HG03196 (cell line): ENCODE results near the gene NUMBL.

ENCODE experiments used
- ATAC-seq: cut with Tn5 transposase; IDR thresholded peaks from one replicate; pipeline ENCODE4 v1.9.1; 2021; ENCODE audit not compliant: unreplicated experiment

NUMBL gene

DNA sequence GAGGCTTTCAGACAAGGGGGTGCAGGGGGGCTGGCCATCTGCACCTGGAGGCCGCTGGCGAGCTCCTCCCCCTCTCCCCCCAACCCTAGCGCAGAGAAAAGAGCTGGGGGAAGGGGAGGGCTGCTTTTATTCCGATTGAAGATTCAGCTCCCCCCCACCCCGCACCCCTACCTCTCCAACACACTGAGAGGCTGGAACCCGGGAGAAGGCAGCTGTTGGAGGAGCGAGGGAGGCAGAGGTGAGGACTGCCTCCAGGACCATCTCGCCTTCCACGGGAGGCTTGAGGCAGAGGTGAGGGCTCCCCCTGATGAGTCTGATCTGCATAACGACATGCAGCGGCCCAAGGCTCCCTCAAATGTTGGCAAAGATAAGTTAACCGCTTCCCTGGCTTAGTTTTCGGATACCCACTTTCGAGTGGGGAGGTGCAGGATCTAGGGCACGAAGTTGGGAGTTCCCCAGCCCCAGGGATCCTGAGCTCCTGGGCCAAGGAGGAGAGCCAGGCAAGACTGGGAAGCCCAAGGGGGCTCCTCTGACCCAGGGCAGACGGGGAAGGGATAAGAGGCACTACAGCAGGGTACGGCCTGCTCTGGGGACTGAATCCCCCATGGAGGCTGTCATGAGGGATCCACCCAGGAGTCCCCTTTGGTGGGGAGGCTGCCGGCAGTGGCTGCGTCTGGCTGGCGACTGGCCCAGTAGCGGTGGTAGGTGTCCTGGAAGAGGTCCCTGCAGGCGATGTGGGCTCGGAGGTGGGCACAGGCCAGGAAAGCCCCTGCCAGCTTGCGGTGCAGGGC lies 1.2 kb upstream of the NUMBL start:
- ATAC-seq, result no peak

DNA sequence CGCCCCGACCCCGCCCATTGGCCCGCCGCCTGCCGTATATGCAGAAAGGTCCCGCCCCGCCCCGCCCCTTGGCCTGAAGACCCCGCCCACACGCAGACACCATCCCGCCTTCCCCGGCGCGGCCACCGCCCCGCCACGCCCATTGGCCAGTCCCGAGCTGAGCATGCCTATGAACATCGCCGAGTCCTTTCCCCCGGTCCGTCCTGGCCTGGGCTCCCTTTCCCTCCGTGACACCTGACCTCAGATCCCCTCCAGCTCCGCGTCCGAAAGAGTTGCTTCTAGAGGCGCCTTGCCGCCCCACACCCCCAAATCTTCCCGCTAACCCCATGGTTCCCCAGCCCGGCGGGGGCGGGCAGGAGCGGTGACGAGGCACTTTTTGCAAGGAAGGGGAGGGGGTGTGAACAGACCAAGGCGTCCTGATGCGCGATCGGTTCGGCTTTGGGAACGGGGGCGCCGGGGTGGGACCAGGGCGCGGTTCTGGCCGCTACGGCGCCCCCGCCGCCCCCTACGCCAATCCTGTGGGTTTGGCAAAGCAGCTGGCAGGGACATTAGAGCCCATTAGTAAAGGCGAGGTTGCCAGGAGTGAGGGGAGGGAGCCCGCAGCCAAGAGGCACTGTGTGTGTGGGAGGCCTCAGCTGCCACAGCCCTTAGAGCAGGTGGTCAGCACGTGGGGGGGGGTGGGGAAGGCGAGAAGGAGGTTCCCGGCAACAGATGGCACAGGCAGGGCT lies 406 bp upstream of the NUMBL start:
- ATAC-seq, result no peak

DNA sequence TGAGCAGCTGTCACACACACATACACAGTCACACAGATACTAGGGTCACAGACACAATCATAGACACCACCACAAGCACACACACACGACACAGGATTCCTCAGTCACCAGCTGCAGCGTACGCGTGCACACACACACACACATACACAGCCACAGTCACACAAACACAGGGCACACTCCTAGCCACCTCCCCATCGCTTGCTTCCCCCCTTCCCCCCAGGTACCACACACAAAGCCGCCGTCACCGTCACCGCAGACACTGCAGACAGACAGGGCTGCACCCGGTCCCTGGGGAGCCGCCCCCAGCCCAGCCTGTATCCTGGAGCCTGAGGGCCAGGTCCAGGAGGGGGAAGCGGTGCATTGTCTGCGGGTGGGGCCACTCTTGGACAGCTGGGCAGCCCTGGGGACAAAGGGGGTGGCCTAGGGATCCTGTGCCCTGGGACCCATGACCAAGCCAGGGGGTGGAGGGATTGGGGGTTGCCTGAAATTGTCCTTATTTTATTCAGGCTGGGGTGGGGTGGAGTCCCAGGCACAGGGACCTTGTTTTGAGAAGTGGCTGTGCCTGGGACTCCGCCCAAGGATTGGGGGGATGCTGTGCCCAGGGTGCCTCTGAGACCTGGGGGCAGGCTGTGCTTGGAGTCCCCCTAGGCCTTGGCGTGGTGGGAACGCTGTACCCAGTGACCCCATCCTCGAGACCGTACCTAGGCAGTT lies 957 bp downstream of the NUMBL start:
- no peak for ATAC-seq

DNA sequence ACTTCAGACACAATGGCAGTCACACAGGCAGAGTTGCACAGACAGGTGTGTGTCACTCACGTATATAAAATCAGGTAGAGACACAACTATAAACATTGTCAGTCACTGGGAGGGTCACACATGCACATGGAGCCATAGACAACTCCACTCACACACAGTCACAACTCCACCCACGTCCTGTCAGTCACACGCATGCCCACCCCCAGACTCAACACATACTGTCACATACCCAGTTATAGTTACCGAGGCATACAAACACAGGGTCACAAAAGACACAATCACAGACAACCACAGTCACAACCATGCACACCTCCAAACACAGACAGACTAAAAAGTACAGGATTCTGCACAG lies 1.5 kb downstream of the NUMBL start:
- no peak for ATAC-seq

DNA sequence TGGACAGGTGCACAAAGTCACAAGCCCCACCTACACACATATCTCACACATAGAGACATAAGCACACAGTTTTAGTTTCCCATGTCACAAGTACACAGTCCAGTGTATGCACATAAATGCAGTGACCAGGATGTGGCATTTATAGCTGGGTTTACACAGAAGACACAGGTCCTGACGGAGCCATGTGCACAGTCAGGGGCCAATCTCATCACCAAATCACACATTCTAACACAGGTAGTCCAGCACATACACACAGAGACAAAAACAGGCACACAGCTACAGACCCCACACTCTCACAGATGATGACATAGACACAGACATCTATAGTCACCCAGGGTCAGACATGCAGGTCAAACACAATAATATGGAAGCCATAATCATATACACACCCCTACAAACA lies 2.1 kb downstream of the NUMBL start:
- ATAC-seq, result no peak

DNA sequence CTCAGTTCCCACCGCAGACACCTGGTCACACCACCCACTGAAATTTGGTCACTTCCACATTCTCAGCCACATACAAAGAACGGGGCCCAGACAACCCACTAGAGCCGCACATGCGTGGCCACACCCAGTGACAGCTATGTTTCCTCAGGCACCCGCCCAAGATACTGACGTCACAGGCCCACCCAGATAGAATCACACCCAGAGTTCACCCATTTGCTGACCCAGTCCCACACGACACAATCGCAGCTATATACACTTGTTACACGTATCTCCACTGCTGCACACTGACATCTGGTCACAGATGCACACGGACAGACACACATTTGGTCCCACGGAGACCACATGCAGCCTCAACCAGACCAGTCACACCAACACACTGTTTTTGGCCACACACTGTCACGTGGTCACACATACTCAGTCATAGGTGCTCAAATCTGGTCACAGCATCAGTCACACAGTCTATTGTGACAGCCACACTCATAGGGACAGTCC lies 2.9 kb downstream of the NUMBL start:
- no peak for ATAC-seq

DNA sequence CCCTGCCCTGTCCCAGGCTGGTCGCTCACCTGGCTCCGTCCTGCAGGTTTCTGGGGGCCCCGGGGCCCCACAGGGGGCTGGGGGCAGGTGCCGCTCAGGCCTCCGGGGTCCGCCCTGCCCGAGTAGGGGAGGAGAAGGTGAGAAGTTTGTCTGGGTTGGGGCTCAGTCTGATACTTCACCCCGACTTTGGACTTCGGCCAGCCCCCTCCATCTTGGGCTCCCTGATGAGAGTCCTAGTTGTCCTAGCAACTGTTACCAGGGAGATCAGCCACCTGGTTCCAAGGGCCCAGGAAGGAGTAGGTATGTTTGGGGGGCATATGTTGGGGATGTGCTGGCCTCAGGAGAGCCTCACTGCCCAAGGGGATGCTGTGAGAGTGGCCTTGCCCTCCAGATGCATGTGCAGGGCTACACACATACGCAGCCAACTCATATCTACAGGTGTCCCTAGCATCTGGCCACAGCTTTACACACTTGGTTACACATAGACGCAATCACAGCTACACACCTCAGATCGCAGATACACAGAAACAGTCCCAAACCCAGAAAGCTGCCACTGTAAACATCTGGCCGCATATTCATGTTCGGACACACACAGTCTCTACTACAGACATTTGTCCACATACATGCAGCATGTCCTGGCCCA lies 3.4 kb downstream of the NUMBL start:
- ATAC-seq, result no peak

DNA sequence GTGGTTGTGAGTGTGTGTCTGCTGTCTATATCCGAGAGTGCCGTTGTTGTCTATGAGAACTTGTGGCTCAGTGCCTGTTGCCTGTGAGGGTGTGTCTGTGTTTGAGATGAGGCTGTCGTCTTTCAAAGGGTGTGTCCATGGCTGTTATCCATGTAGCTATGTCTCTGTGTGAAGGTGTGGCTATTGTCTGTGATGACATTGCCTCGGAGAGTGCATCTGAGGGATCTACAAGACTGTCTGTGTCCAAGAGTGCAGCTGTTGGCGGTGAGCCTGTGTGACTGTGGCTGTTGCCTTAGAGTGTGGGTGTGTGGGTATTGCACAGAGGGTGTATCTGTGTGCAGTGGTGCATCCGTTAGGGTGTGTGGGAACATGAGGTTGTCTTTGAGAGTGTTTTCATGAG lies 4.9 kb downstream of the NUMBL start:
- no peak for ATAC-seq

DNA sequence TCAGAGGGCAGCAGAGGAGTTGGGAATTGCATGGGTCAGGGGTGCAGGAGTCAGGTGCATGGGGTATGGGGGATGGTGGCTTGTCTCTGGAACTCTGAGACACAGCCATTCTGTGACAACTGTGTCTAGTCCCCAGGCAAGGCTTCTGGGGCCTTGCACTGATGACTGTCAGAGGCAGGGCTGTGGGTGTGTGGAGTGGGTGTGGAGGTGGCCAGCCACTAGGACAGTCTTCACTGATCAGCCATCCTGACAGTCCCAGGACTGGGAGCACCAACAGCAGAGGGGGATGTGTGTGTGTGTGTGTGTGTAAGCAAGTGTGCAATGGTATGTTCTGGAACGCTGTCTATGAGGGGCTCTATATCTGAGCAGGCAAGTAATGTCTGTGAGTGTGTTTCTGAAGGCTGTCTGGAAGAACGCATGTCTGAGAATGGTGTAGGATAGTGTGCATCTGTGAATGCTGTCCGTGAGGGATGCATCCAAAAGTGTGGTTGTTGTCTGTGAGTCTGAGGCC lies 5.4 kb downstream of the NUMBL start:
- ATAC-seq, result no peak

DNA sequence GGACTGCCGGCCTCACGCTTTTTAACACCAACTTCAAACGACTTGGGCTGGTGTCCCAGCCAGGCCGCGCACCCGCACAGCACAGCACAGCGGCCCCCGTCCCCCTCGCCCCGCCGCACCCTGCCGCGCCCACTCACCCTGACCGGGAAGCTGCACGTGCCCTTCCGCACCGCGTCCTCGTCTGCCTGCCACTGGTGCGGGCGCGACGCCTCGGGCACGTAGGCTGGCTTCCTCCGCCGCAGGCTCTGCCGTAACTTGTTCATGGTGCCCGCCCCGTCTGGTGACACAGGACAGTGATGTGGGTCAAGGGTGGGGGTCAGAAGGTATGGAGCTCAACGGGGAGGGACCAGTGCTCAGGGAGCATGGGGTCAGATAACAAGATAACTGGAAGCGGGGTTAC lies 6.2 kb downstream of the NUMBL start:
- ATAC-seq, result no peak

DNA sequence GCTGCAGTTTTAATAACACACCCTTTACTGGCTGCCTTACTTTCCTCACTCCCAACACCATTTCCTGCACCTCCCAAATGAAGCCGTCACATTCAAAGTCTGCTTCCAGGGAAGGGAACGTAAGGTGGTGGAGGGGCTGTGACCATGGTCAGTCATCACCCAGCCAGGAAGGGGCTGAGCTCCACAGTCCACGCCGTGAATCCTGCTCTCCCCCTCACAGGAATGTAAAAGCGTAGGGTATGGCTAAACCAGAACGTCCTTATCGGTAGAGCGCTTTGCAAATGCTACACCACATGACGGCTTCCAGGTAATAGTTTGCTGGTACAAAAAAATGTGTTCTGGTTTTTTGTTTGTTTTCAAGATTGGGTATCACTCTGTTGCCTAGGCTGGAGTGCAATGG lies 7.0 kb downstream of the NUMBL start:
- no peak for ATAC-seq

DNA sequence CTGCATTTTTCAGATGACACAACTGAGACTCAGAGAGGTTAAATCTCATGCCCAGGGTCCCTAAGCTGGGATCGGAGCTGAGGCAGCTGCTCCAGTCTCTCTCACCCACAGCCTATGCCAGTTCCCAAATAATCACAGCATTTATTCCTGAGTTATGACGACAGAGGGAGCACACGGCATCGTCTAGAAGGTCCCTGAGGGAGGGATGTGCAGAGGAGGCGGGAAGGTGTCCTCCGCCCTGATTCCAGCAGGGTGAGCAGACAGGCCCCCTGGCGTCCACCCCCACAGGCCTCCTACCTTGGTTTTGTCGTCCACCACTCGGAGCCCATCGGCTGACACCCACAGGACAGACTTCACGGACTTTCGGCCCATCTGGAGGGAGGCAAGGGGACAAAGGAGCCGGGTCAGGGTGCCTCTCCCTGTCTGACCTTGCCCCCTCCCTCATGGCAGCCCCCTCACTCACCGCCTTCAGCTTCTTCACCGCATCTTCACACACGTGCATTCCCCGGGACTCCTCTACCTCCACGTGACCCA lies 8.0 kb downstream of the NUMBL start:
- ATAC-seq, result no peak

DNA sequence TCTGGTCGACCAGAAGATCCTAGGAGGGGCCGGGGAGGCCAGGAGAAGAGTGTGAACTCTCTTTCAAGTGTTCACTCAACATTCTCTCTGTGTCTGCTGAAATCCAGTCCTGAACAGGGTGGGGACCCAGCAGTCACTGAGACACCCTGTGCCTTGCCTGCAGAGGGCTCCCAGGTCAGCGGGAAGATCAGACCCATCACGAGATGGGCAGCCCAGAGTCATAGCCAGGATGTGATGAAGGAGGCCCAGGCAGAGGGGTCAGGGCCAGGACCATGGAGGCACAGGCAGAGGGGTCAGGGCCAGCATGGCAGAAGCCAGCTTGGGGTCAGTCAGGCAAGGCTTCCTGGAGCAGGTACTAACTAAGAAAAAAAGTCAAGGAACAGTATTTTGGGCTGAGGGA lies 9.4 kb downstream of the NUMBL start:
- ATAC-seq, result no peak

DNA sequence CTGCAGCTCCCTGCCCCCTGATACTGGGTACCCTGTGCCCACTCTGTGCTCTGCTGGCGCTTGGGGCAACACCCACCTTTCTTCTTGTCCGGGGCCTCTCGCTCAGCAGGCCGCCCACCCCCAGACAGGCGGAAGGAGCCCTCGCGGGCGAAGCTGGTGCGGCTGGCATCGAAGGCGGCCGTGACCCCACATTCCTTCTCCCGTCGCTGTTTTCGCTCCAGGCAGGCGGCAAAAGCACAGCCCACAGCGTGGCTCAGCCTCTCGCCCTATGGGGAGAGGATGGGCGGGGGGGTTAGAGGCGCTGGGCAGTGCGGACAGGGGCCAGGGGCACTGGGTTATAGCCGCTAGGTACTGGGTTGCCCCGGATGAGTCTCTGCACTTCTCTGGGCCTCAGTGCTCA lies 13.3 kb downstream of the NUMBL start:
- no peak for ATAC-seq

DNA sequence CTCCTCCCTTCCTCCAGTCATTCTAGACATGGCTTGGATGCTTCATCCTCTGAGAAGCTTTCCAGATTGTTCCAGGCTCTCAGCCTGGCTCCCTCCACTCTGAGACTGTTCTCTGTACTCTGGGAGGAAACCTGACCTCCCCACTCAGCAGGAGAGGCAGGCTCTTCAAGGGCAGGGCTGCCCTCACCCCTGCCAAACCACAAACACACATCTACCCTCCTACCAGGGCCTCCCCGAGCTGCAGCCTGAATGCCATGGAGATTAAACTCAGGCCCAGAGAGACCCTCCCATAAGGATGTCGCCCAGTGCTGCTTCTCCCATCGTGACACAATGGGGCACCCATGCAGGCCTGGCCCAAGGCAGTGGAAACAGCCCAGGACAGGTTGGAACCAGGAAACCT lies 16.2 kb downstream of the NUMBL start:
- ATAC-seq, result no peak

DNA sequence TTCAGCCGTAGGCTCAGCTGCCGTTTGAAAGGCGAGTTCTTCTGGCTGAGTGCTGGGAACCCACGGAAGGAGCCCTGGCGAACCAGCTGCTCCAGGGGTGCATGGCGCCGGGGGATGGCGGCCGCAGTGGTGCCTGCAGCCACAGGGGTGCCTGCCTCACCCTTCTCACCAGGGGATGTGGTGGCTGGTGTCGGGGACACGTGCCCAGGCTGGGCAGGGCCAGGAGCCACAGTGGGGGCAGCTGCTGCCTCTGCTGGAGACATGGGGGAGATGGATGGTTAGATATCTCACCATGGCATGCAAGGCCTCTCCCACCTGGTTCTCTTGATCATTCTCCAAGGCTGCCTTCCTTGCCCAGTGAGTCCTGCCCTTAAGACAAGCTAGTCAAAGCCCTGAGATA lies 17.1 kb downstream of the NUMBL start:
- no peak for ATAC-seq

DNA sequence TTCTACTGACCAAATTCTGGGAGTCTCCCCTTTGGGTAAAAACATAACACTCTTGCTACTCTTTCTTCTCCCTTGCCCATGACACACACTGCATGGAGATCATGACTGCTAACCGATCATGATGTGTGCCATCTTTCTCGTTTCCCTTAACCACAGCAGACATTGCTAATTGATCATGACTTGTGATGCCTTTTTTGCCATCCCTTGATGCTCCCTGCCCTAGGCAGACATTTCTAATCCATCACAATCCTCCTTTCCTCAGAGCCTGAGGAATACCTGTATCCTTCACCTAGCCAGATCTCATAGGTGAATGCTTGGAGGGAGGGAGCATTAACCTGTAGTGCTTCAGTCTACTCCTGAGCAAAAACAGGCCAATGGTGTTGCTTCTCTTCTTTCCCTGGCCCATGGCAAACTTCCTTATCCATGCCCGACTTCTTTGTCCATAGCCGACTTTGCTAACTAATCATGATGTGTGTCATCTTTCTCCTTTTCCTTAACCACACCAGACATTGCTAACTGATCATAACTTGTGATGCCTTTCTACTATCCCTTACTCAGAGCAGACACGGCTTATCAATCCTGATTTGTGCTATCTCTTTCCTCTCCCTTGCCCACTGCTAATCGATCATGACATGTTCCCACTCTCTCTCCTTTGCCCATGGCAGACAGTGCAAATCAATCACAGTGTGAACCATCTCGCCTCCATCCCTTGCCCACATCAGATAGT lies 17.7 kb downstream of the NUMBL start:
- no peak for ATAC-seq

DNA sequence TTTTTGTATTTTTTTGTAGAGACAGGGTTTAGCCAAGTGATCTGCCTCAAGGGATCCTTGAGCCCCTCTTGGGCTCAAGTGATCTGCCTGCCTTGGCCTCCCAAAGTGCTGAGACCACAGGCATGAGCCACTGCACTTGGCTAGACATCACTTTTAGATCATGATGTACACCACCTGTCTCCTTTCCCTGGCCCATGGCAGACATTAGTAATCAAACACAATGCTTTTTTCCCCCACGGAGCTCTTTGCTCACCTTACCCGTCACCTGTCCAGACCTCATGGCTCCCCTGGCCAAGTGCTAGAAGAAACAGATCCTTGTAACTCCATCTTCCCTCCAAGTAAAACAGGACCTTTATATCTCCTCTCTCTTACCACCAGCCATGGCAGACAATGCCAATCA lies 18.4 kb downstream of the NUMBL start:
- no peak for ATAC-seq

DNA sequence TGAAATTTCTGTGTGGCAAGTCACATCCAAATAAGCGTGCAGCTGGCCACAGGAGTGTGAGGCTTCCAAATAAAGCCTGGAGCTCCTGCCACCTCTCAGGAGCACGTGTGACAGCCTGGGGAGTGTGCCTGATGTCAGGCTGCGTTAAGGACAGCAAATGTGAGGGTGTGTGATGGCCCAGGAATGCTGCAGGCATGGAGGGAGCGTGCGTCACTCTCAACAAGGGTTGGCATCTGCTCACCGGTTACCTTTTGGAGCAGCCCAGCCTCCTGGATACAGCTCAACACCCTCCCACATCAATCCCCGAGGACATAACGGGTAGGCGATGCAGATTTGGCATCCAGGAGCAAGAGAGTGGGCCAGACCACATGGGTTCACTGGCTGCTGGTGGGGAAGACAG lies 19.0 kb downstream of the NUMBL start:
- no peak for ATAC-seq

DNA sequence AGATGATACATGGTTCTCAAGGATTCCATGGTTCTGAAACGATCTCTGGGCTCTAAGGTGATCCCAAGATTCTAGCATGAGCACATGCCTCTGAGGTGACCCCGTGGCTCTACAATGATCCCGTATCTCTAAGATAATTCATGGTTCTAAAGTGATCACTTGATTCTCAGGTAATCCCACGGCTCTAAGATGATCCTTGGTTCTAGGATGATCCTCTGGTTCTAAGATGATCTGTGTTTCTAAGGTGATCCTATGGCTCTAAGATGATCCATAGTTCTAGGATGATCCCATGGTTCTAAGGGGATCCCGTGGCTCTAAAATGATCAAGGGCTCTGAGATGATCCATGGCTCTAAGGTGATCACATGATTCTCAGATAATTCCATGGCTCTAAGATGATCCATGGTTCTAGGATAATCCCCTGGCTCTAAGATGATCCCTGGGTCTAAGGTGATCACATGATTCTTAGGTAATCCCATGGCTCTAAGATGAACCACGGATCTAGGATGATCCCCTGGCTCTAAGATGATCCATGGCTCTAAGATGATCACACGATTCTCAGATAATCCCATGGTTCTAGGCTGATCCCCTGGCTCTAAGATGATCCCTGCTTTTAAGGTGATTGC lies 21.3 kb downstream of the NUMBL start:
- no peak for ATAC-seq
